ENCODE measurements around the gene CDK6.
A peak's percentile ranks its signal among the peaks of the same experiment; 100 is the strongest.

CDK6 gene

DNA sequence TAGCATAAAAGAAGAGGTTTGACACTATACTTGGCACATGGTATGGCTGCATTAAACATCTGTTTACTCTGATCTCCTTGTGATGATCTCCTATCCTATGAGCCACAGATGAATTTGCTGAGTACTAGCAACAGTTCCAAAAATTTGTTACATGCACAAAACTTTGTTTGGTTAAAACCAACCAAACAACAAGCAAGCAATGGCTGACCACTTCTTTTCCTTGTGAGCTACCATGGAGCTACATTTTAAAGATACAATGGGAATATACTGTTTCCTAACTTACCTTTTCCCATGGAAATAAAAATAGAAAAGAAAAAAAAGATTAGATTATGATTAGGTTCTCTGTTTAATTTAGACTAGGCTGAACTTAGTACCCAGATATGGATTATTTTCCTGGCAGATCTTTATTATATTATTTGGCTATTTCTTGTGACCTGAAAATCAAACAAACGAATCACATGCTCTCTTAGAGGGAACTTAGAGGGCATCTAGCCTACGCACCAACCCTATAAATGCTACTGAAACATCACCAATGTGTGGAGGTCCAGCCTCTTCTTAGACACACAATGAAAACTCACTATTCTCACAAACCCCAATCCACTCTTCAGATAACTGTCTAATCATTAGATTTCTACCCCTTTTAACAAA is 166.0 kb downstream of the CDK6 start:
- DNase-seq, result no peak

DNA sequence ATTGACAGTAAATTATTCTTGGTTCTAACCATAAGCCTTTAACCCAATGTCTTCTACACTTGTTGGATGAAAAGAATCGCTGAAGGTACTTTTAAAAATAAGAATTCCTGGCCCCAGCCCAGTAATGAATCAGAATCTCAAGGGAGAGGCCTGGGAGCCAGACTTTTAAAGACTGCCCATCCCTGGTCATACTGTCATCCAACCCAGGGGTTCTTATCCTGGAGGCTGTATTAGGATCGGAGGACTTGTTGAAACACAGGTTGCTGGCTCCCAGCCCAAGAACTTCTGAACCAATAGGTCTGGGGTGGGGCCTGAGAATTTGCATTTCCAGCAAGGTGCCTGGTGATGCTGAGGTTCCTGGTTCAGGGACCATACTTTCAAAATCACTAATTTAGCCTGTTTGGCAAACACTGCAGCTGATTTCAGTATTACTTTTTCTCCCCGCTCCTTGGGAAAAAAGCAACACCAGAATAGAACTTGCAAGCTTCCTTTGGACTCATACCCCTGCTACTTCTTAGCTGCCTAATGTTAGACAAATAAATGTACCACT is 166.7 kb downstream of the CDK6 start:
- DNase-seq, result peak; percentile 28

DNA sequence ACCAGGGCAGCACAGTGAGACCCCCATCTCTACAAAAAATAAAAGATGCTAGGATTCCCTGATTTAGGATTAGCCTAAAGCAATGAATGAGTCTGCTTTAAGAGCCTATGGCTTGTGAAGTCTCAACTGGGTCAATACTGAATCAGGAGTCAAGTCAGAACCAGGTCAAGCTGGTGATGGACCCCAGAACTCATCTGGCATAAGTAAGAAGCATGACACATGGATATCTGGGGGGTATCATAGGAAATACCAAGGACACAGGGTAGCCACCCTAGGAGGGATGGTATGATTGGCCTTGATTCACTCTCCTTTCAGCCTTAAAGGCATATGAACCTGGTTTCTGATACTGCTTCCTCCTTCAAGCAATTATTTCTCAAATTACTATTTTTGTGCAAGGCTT is 167.8 kb downstream of the CDK6 start:
- DNase-seq, result no peak

DNA sequence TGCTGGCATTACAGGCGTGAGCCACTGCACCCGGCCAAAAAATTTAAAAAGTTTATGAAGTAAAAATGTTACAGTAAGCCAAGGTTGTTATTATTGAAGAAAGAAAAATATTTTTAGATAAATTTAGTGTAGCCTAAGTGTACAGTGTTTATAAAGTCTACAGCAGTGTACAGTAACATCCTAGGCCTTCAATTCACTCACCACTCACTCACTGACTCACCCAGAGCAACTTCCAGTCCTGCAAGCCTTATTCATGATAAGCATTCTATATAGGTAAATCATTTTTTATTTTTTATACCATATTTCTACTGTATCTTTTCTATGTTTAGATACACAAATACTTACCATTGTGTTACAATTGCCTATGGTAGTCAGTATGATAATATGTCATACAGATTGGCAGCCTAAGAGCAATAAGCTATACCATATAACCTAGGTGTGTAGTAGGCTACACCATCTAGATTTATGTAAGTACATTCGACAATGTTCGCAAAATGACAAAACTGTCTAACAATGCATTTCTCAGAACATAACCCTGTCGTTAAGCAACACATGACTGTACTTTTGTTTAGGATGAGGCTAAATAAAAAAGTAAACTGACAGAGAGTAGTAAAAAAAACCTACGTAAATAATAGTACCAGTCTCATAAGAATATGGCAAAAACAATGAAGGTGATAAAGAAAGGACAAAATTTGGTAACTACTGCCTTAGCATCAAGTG is 168.4 kb downstream of the CDK6 start:
- peak; percentile 45 for DNase-seq

DNA sequence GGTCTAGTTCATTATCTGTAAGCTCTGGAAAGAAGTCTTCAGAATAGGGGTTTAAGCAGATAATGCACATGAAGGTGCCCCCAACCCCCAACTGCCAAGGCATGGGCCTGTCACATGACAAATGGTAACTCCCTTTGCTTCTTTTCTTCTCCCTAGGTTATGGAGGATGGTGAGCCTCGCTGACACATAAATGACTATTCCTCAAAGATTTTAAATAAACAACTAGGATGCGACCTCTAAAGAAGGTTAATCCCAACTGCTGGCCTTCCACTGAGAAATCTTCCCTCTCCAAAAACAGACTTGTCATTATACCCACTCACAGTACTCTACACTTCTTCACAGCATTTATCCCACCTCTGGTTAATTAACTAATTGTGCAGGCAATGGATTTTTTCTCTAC is 170.4 kb downstream of the CDK6 start:
- DNase-seq, result no peak

DNA sequence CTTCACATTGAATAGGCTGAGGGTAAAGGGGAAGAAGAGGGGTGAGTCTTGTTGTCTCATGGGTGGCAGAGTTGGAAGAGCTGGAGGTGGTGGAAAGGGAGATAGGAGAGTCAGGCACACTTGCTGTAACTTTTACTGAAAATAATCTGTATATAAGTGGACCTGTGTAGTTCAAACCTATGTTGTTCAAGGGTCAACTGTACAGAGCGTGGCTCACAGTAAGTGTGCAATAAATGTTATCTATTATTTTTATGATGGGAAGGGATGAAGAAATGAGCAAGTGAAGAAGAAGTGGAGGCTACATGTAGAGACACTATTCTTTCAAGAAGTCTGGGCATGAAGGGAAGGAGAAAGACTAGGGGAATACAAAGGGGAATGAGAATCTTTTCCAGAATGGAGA is 174.7 kb downstream of the CDK6 start:
- DNase-seq, result no peak

DNA sequence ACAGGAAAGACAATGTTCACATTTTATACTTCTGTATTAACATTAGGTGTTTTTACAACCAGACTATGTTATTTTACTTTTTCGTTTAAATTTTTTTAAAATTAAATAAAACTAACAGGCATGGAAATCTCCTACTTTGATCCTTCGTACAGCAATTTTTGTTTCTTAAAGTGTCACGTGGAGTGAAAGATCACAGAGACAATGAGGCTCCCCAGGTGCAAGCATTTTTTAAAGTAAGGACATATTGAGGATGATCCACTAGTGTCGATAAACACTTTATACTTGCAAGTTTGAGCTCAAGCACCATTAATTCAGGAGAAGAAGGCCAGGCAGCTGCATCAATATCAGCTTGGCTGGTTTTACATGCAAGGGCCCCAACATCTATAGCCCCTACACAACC is 177.7 kb downstream of the CDK6 start:
- DNase-seq, result no peak

DNA sequence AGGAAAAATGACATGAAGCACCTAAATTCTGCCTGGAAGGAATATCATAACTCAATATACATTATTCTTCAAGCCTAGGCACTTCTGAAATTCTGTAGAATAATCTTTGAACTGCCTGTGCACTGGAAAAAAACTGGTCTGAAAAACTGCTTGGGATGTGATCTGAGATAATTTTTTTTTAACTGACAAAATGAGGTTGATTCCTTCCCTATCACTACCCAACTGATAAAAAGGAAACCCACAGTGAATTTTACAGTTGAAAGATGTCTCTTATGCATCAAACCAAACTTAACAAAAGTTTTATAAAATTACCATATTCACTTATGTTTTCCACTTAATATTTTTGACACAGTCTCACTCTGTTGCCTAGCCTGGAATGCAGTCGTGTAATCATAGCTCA is 179.0 kb downstream of the CDK6 start:
- no peak for DNase-seq

DNA sequence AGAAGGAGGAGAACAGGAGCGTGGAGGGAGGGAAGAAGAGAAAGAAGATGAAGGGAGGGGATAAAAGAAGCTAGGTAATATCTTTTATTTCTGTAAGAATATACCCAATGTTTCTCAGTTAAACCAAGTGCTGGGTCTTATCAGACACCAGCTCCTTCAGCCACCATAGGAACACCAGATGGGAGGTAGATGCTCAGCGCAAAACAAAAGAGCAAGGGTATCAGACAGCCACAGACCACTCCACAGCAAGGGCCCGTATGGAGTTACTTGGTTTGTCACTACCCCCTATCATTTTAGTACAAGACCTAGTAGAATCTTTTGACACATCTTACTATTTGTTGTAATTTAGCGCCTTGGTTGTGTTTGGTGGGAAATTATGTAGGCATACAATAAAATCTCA is 180.3 kb downstream of the CDK6 start:
- DNase-seq, result no peak

DNA sequence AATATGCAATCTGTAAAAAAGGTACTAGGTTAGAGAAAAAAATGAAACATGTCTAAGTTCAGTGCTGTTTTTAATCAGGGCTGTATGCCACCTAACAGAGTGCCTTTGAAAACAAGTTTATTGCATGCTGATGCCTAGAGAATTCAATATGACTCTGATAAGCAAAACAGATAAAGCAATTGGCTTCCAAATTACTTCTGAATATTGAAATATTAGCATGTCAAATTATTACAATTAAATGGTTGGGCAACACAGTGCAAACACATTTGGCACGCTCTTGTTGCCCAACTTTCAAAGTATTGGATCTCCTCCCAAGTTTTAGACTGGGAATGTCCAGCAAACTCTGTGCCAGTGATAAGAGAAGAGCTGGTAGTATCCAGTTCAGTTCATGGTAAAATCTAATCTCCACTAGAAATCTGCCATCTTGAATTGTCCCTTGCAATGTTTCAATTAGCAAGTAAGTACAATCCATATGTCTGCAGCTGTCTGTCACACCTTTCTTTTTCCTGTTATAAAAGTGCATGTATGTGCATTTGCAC is 181.0 kb downstream of the CDK6 start:
- no peak for DNase-seq

DNA sequence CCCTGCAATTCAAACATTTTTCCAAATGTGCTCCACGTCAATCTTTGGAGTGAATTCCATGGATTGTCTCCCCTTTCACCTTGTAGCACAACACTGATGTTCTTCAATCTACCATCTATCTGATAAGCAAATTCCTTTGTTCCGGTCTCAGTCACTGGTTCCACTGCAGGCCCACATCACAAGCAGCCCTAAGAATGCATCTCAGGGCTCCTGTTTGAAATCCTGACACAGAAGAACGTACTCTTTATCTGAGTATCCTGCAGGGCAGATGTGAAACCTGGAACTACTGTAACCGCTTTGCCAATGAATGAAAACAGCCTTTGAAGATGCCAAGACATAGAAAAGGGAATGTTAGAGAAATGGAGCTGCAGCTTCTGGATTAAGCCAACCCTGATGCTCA is 183.2 kb downstream of the CDK6 start:
- no peak for DNase-seq

DNA sequence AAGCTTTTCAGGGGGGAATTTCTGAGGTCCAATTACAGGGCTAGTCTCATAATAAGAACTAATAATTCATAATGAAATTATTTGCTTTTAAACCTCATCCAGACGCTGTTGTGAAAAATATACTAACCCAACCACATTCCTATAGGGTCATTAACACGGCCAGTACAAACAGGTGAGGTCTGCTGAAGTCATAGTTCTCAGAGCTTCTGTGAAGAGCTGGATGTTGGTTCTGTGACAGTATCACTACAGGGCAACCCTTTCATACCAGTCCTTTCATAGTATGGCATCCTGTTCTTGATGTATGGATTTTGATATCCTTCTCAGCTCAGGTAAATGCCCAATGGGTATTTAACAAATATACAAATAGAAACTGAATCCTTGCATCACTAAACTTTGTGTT is 183.8 kb downstream of the CDK6 start:
- no peak for DNase-seq

DNA sequence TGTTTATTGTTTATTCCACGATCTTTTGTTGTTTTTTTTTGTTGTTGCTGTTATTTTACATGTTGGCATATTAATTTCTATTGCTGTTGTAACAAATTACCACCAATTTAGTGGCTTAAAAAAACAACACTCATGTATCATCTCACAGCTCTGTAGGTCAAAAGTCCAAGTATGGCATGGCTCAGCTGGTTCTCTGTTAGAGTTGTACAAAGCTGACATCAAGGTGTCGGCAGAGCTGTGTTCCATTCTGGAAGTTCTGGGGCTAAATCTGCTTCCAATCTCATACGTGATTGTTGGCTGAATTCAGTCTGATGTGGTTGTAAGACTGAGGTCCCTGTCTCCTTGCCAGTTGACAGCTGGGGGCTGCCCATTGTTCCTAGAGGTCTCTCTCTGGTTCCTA is 186.0 kb downstream of the CDK6 start:
- DNase-seq, result no peak

DNA sequence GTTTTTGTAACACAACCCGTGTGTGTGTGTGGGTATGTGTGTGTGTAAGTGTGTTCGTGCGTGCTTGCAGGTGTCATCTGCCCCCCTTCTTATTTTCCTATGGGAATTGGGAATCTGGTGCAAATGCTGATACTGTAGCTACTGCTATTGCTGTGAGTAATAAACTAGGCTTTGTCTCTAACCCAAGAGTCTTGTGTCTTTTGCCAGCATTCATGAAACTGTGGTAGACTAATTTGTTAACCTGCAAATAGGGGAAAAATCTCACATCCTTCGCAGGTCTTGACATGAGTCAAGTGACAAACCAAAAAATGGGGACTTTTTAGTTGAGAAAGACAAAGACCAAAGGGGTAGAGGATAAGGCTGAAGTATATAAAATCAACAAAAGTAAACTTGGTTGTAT is 188.3 kb downstream of the CDK6 start:
- no peak for DNase-seq

DNA sequence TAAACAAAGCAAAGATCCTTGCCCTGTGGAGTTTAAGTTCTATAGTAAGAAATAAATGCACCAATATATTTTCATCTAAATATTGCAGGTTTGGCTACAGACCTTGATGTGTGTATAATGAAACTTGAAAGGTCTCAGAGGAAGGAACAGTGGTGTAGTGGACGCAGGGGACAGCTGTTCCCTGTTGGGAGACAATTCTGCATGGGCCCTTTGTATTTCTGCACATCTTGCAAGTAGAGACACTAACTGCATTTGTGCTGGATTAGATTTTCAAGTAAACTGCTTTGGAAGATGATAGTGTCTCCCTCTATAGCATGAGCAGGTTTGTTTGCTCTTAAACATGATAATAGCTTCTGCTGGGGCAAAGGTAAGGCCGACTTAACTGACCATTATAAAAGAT is 188.7 kb downstream of the CDK6 start:
- DNase-seq, result no peak

DNA sequence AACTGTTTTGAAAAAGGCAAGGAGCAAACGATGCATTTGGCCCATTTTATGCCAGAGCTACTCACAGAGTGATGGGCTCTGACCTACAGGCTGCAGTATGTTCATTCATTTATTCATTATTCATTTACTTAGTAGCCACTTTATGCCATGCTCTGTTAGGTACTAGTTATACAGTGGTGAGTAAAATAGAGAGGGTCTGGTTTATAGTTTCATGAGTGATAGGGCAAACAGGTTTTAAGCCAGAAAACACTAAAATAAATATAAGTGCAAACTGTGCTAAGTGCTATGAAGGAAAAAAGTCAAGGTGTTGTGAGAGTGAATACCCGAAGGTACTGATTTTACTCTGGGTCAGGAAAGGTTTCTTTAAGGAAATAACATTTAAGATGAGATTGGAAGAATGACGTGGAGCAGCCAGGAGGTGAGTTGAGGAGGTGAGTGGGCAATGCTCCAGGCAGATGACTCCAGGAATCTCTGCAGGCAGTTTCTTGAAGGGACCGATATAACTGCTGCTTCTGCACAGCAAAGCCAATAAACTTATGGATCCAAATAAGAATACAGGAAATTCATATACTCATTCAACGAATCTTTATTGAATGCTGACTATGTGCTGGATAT is 189.3 kb downstream of the CDK6 start:
- DNase-seq, result no peak

DNA sequence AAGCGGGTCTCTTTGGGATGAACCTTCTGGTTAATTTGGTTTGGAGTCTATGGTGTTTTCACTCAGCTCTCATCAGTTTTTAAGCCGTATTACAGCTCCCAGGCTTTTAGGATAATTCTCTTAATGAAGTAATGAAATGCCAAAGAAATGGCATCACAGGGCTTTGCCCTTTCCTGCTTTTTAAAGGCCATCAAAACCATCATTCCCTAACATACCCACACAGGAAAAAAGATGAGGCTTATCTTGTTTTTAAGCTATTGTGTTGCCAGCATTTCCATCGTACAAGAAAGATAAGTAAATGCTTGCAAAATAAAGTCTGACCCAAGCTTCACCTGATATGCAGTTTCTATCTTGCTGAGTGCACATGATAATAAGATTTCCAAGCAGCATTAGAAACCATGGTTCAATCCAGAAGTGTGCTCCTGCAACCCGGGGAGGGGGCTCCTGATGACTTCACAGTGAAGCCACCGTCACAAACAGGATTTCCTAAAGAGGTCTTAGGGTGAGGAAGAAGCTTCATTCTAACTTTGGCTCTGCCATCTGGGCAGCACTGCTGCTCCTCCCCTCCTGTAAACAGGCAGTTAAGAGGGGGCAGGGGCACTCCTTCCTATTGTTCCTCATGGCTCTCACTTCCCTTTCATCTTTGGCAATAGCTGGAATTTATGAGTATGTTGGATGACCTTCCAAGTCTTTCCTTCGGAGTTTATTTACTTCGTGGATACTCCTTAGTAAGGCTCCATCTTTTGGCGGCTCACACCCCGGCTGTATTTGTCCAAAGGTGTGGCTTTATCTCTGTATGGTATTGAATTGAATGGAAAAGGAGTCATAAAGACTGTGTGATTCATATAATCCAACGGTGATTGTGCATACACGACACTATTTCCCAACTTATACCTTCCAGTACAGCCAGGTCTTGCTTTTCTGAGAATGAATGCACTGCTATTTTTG is 191.0 kb downstream of the CDK6 start:
- no peak for DNase-seq

DNA sequence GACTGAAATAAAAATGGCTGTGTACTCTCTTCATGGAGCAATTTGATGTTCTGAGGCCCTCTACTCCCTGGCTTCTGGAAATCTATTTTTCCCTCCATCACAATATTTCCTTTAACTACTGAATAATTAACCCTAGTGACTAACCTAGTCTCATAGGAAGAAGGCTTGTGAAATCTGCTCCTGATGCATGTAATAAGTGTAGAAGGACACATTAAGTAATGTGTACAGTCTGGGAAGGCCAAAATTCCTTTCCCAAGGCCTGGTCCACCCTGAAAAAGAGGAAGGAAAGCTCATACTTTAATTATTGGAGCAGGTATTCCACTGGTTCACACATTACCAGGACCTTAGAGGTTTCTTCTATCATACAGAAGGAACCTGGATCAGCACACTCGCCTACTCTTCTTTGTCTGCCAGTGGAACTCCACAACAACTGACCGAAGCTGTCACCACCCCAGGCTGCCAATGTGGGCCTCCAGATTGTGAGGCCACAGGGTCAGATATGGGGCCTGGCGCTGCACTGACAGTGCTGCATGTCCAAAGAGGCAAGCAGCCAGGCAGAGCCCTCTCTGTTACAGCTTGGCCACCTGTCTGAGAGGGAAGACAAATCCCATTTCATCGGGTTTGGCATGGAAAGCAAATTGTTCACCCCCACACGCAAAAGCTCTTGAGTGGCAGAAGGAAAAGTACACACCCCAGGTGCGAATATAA is 191.8 kb downstream of the CDK6 start:
- peak; percentile 39 for DNase-seq

DNA sequence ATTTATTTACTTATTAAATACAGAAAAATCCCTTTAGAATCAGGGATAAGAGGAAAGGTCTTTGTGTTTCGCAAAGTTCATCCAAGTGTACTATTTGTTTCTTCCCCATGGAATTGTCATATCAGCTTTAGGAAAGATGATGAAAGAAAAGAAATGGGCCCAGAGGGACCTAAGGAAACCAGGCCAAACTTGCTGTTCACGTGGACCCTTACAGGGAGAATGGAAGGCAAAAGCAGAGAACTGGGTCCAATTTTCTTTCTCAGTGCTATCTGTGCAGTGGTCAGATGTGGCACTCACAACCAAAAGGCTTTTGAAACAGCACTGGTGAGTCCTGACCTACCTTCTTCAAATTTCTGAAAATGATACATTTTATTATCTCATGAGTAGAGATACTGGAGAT is 192.6 kb downstream of the CDK6 start:
- DNase-seq, result no peak

DNA sequence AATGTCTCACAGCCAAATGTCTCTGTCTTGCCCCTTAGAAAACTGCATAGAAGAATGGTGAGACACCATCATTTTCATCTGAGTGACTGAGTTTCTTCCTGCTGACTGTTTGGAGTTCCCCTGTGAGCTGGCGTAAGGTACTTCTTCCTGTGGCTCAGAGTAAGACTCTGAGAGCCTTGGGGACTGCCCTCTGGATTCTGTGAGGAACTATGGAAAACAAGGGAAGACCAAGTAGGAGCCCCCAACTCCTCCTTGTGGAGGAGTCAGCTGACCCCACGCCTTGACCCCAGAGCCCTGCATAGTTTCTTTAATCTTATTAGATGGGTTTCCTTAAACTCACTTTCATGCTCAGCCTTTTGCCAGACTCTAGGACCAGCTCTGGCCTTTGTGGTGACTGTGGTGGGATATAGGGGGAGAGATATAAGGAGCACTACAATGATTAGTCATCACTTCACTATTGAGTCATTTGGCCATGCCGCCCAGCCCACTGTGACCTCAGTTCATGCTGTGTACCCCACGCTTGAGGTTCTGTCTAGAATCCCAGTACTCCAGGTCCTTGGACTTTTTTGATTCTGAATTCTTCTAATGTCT is 194.4 kb downstream of the CDK6 start:
- DNase-seq, result peak; percentile 73

DNA sequence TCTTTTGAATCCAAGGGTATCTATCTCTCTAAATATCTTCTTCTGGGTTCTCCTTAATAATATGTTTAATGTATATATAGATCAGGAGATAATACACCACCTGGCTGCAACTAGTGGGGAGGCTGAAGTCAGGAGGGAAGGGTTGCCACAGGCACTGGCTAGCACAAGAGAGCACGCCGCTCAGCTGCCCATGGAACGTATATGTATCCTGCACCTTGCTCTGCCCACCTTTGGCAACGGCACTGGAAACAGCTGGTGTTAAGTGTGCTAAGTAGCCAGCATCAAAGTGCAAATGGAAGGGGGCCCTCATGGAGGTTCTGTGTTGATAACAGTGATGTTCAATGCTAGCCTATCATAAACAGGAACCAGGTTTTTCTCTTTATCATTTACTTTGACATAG is 196.4 kb downstream of the CDK6 start:
- DNase-seq, result no peak
